HPDE6-E6E7 (cell line): ENCODE data around the gene SPSB1.

Experiments
- DNase-seq: peaks from one replicate; pipeline ENCODE4 v3.0.0; 2011; ENCODE audit warnings: missing footprints; ENCODE audit errors: extremely low spot score

The SPSB1 gene

GRCh38 chr1:9389968-9390367, 97.3 kb downstream of the SPSB1 start:
- DNase-seq, result no peak

DNA sequence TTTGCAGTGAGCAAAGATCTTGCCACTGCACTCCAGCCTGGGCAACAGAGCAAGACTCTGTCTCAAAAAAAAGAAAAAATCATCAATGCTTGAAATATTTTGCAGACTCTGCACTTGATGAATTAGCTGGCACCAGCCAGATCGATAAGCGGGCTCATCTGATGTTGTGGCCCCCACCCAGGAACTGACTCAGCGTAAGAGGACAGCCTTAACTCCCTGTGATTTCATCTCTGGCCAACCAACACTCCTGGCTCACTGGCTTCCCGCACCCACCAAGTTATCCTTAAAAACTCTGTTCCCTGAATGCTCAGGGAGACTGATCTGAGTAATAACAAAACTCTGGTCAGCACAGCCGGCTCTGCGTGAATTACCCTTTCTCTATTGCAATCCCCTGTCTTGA, 98.9 kb downstream of the SPSB1 start:
- DNase-seq, result no peak

GRCh38 chr1:9394010-9394409, 101.3 kb downstream of the SPSB1 start:
- no peak for DNase-seq

DNA sequence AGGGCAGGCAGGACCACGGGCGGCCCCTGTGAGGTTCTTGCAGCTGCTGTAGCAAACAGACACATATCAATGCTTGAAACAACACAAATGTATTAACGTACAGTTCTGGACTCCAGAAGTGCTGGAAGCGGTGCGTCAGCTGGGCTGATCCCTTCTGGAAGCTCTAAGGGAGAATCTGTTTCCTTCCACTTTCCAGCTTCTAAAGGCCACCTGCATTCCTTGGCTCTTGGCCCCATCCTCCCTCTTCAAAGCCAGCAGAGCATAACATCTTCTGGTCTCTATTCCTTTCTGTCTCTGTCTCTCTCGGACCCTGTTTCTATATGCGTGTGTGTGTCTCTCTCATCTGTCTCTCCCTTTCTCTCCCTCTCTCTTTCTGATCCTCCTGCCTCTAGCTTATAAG, 102.3 kb downstream of the SPSB1 start:
- no peak for DNase-seq

- DNase-seq, result no peak
These were observed 104.4 kb downstream of the SPSB1 start for GRCh38 chr1:9397047-9397446.

DNA sequence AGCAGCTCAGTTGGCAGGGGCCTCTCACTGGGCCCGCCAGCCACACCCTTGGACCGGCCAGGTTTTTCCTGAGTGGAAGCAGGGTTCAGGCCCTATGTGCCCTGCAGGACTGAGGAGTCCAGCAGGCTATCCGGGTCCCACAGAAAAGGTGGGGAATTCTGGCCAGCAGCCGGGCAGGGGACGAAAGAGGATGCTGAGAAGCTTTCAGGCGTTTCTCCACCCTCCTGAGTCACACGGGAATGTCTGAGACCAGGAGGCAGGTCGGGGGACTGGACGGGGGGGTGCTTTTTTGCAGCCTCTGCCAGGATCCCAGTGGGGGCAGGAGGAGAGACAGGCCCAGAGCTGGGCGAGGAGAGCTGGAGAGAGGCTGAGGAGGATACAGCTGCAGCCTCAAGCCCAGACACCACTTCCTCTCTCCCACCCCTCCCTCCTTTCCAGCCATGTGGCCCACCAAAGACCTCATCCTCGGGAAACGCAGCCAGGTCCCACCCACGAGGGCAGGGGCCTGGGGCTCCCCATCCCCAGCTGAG, 105.4 kb downstream of the SPSB1 start:
- no peak for DNase-seq

DNA sequence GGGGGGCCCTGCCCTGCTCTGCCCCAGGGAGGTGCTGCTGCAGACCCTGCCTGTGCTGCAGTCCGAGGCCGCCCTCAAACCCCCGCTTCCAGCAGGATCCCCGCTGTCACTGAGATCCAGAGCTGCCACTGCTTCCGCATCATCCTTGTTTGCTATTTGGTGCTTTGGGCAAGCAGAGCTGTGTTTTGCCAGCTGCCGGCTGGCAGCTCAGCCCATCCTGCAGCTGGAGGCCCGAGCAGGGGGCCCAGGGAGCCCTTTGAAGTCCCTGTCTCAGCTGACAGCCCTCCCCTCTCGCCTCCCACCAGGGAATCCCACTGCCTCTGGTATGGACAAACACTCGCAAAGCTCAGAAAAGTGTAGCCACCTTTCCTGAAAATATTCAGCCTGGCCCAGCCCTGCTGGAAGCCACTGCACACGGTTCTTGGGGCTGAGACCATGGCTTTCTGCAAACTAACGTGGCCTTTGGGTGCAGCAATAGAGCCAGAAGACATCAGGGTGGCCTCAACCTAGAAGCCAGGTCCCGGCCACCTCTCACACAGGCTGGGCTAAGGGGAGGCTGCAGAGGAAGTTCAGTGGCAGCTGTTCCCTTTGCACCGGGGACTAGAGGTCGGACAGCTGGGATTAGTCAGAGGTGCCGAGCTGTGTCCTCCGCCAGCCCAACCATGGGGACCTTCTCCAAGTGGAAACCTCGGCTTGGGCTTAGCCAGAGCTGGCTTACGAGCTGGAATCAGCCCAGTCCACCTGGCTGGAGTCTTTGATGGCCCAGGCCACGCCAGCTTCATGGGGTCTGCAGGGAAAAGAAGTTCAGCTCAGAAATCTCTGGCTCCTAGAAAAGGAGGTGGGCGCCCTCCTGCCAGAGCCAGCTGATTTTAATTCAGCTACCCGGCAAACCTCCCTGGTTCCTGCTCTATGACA, 107.1 kb downstream of the SPSB1 start:
- no peak for DNase-seq

- no peak for DNase-seq
These were observed 107.9 kb downstream of the SPSB1 start for GRCh38 chr1:9400425-9401079.

DNA sequence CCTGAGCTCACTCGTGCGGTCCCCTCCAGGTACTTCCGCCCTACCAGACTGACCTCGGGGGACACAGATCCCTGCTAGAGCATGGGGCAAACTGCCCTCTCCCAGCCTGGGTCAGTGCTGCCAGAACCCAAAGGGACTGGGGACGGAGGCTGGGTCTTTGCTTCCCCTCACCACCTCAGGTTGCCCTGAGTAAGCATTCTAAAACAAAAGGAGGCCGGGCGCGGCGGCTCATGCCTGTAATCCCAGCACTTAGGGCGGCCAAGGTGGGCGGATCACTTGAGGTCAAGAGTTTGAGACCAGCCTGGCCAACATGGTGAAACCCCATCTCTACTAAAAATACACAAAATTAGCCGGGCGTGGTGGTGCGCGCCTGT, 108.4 kb downstream of the SPSB1 start:
- no peak for DNase-seq

- no peak for DNase-seq
These were observed 109.5 kb downstream of the SPSB1 start for GRCh38 chr1:9402256-9402616.

GRCh38 chr1:9402717-9403225, 110.1 kb downstream of the SPSB1 start:
- no peak for DNase-seq

- no peak for DNase-seq
These were observed 111.6 kb downstream of the SPSB1 start for GRCh38 chr1:9404117-9404914.

- DNase-seq, result no peak
These were observed 113.4 kb downstream of the SPSB1 start for GRCh38 chr1:9406111-9406510.

DNA sequence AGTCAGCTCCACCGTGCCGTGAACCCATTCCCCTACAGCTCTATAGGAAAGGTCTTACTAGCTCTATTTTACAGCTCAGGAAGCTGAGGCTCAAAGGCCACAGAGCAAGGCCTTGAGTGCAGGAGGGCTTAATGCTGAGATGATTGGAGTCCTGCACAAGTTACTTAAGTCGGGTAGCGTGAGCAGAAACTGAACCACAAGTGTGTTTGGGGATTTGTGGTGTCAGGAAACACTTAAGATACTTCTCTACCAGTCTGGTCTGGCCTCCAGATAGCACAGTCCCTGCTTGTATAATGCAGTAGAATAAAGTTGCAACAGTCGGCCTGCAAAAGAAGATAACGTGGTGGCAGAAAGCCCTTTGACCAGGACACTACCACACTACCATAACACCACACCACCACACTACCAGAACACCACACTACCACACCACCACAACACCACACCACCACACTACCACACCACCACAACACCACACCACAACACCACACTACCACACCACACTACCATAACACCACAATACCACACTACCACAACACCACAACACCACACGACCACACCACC, 118.1 kb downstream of the SPSB1 start:
- DNase-seq, result peak; percentile 41

- peak; percentile 93 for DNase-seq
These were observed 120.6 kb downstream of the SPSB1 start for GRCh38 chr1:9413071-9413876.

- no peak for DNase-seq
These were observed 121.2 kb downstream of the SPSB1 start for GRCh38 chr1:9413877-9414213.

DNA sequence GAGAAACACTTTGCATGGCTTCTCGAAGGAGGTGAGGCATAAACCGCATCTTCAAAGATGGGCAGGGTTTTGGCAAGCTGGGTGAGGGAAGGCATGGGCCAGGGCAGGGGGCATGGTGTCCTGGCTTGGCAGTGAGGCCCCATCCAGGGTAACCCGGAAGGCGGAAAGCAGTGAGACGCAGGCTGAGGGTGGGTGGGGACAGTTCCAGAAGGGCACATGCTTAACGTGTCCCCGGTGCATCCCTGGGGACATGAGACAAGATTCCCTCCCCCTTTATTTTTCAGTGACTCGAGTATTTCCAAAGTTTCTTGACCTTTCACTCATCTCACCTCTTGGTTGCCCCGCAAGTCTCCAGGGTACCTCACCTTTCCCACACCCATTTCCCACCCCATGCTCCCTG, 123.8 kb downstream of the SPSB1 start:
- DNase-seq, result no peak

DNA sequence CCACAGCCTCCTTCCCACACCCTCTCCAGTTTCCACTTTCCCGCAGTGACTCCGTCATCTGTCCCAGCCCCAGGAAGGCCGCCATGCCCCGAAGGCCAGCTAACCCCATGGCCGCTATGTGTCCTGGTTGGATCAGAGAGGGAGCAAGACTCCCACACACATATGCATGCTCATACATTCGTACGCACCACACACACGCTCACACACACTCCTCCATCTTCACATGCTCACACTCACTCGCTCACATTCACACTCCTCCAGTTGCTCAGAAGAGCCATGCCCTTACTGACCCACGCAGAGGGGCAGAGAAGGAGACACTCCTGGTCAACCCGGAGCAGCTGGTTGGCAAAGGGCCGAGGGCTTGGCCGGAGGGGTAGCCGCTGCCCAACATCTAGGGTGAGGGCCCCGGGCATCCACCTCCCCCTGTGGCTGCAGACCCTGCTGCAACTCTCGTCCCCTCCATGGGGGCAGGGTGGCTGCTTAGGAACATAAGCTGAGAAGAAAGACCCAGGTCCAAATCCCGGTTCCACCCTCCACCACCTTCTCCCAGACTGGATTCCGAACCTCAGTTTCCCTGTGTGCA, 124.3 kb downstream of the SPSB1 start:
- no peak for DNase-seq

DNA sequence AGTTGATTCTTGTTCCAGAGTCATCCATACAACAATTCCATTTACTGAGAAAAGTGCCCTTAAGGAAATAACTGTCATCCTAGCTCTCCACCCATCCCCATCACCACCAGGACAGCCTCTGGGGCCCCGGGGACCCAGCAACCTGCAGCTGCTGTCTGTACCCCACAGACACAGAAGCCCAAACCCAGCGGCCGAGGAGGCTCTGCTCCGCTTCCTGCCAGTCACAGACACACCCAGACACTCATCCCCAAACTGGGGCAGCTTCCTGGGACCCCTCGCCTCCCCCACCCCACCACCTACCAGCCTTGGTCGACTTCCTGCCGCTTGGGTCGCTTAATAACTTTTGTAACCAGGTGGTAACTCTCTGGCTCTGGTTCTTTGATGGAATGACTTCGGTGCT, 125.0 kb downstream of the SPSB1 start:
- DNase-seq, result no peak

DNA sequence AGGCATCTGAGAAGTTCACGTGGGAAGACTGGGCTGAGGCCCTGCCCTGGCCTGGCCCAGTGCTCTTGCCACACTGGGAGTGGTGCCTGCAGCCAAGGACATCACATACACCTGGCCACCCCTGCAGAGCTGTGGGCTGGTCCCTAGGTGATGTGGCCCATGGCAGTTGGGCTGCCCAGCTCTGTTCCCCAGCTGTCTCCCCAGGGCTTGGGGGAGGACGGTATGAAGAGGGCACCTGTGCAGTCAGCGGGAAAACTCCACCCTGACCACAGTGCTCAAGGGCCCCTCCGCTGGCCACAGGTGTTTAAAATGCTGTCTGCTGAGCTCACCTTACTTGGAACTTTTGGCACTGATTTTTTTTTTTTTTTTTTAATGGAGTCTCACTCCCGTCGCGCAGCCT, 126.2 kb downstream of the SPSB1 start:
- DNase-seq, result no peak
